ACHN (cell line): Measurements from ENCODE around the gene FCAR.
"Not testable (repeated sequence)": the region's sequence is repeated elsewhere in the genome, so short reads cannot be mapped to it uniquely, and the experiment has no call there.

ENCODE experiments used
- DNase-seq: peaks from one replicate; pipeline ENCODE4 v3.0.0-alpha.2; 2015
- in situ Hi-C: cut with HindIII; loops from 2 replicates; pipeline ENCODE4 v1.10.0; 2017; ENCODE audit warnings: low sequenced_read_pairs, low pct_ligation_motif_present, low pct_unique_long_range_greater_than_20kb

Gene FCAR

DNA sequence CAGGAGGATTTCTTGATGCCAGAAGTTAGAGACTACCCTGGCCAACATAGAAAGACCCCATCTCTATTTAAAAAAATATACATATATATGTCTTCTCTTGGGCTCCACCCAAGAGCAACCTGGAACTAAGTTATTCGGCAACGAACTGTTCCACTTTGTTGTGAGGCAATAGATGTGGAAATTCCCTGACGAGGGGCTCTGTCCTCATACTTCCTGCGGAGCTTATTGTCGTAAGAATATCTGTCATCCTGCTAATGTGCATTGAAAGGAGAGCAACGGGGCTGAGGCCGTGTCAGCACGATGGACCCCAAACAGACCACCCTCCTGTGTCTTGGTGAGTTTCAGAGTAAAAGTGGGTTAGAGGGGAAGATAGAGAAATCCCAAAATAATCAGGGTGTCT is at the start of gene FCAR:
Gene FCAR (plus strand): TSS at position 246 of the 400 bp plus-strand sequence. CDS start 55 bp downstream, at position 301.
- in situ Hi-C loops: no loop called here
- no peak for DNase-seq

- DNase-seq, in situ Hi-C loops: not testable (repeated sequence)
These were observed 49.6 kb upstream of the FCAR start for GRCh38 chr19:54824416-54824815.

DNA sequence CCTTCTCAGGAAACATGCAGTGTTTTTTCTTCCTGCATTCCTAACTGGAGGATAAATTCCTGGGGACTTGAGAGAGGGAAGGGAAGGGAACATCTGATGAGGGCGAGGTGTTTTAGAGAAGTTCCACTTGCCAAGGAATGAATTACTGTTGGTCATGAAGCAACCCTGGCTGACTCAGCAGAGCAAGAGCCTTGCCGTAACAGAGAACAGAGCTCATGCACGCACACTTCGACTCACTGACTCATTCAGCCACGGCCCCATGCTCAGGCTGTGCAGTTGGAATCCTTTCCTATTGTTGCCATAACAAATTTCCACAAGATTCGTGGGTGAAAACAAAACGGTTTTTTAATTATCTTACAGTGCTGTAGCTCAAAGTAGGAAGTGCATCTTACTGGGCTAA is 48.7 kb upstream of the FCAR start:
- DNase-seq, in situ Hi-C loops: not testable (repeated sequence)

- DNase-seq, in situ Hi-C loops: not testable (repeated sequence)
These were observed 46.0 kb upstream of the FCAR start for GRCh38 chr19:54828064-54828463.

DNA sequence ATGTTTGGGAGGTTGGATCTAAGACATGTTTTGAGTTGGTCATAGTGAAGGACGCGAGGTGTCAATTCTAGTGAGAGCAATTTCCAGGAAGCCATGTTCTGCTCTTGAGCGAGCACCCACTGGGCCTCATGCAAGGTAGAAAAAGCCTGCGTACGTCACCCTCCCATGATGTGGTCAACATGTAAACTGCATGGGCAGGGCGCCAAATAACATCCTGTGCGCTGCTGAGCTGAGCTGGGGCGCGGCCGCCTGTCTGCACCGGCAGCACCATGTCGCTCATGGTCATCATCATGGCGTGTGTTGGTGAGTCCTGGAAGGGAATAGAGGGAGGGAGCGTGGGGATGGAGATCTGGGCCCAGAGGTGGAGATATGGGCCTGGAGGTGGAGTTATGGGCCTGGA is 41.5 kb upstream of the FCAR start, which contains the start of gene KIR2DS4:
Gene KIR2DS4 (plus strand): TSS at position 181 of the 400 bp plus-strand sequence.
- DNase-seq, in situ Hi-C loops: not testable (repeated sequence)

DNA sequence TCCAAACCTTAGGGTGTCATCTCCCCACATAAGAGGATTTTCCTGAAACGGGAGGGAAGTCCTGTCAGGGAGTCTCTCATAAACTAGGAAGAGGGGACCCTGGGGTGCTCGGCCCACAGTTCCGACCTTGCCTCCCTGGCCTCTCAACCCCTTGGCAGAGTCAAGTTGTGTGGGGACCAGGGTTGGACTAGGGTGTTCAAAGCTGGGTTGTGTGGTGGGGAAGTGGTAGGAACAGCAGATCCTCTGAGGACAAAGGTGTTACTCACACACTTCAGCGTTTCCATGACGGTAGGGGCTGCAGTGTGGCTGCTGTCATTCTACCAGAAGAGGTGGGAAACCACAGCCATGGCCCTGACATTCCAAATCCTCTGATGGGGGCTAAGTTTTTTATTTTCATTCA is 38.9 kb upstream of the FCAR start:
- DNase-seq, in situ Hi-C loops: not testable (repeated sequence)

- DNase-seq, in situ Hi-C loops: not testable (repeated sequence)
These were observed 36.5 kb upstream of the FCAR start for GRCh38 chr19:54837522-54837921.

- in situ Hi-C loops, DNase-seq: not testable (repeated sequence)
These were observed 30.9 kb upstream of the FCAR start for GRCh38 chr19:54843171-54843570.

- in situ Hi-C loops, DNase-seq: not testable (repeated sequence)
These were observed 23.9 kb upstream of the FCAR start, which contains the start of gene KIR3DL2 for GRCh38 chr19:54850061-54850640. KIR3DL2 (plus strand) TSS chr19:54850443; CDS start chr19:54850476, 33 bp downstream.

GRCh38 chr19:54850930-54851329 is 23.1 kb upstream of the FCAR start:
- no peak for DNase-seq
- in situ Hi-C loops: no loop called here

DNA sequence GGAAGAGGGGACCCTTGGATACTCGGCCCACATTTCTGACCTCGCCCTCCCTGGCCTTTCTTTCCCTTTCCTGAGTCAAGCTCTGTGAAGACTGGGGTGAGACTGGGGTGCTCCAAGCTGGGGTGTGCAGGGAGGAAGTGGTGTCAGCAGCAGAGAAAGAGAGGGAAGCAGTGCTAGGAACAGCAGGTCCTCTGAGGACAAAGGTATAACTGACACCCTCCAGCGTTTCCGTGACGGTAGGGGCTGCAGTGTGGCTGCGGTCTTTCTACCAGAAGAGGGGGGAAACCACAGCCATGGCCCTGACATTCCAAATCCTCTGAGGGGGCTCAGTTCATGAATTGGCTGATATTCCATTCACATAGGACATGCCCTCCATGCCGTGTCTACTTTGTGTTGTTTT is 22.7 kb upstream of the FCAR start:
- in situ Hi-C loops: no loop called here
- DNase-seq: no peak

- DNase-seq, in situ Hi-C loops: not testable (repeated sequence)
These were observed 18.8 kb upstream of the FCAR start for GRCh38 chr19:54855241-54855640.

GRCh38 chr19:54858476-54858875 is 15.6 kb upstream of the FCAR start:
- DNase-seq, in situ Hi-C loops: not testable (repeated sequence)

- in situ Hi-C loops, DNase-seq: not testable (repeated sequence)
These were observed 14.6 kb upstream of the FCAR start for GRCh38 chr19:54859421-54859820.

- in situ Hi-C loops, DNase-seq: not testable (repeated sequence)
These were observed 10.6 kb upstream of the FCAR start for GRCh38 chr19:54863459-54863858.

- no peak for DNase-seq
- in situ Hi-C loops: no loop called here
These were observed 2.3 kb upstream of the FCAR start for GRCh38 chr19:54871696-54872095.

GRCh38 chr19:54875506-54875905 is 1.5 kb downstream of the FCAR start:
- in situ Hi-C loops: no loop called here
- no peak for DNase-seq

DNA sequence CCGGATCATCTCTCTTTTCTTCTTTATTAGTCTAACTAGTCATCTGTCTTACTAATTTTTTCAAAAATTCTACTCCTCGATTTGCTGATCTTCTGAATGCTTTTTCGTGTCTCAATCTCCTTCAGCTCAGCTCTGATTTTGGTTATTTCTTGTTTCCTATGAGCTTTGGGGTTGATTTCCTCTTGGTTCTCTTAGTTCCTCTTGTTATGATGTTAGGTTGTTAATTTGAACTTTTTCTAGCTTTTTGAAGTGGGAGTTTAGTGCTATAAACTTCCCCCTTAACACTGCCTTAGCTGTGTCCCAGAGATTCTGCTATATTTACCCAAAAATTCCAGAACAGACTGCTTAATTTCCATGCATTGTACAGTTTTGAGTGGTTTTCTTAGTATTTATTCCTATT is 3.4 kb downstream of the FCAR start:
- no peak for DNase-seq
- in situ Hi-C loops: no loop called here

DNA sequence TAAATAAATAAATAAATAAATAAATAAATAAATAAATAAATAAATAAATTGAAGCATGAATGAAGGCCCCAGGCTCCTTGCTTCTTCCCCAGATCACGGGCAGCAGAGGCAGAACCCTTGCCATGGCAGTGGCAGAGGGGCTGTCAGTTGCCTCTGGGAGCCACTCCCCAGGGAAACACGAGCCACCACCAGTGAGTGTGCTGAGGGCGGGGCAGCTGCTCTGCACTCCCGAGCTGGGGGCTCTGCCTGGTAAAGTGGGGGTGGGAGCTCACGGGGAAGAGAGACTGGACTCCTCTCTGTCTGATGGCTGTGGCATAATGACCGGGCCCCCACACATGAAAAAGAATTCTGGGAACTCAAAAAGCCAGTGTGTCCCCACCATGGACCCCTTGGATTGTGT is 7.8 kb downstream of the FCAR start:
- in situ Hi-C loops: no loop called here
- no peak for DNase-seq

GRCh38 chr19:54882758-54883157 is 8.7 kb downstream of the FCAR start:
- DNase-seq: no peak
- in situ Hi-C loops: no loop called here
